ENCODE results near the gene RGP1.

The RGP1 gene

GRCh38 chr9:35748858-35749514, at the start of gene RGP1, which contains the start of gene GBA2:
Gene RGP1, plus strand, starts transcription at chr9:35749287. Its CDS starts 469 bp downstream, at chr9:35749756.
Gene GBA2, minus strand, starts transcription at chr9:35749228. Its CDS starts 524 bp downstream, at chr9:35748704.
- peak; percentile 72 for DNase-seq

- no peak for DNase-seq
These were observed 49.1 kb upstream of the RGP1 start for GRCh38 chr9:35700031-35700430.

- no peak for DNase-seq
These were observed 48.1 kb upstream of the RGP1 start for GRCh38 chr9:35700942-35701341.

- DNase-seq, result no peak
These were observed 46.4 kb upstream of the RGP1 start for GRCh38 chr9:35702696-35703095.

- no peak for DNase-seq
These were observed 45.0 kb upstream of the RGP1 start for GRCh38 chr9:35703906-35704672.

- no peak for DNase-seq
These were observed 43.7 kb upstream of the RGP1 start for GRCh38 chr9:35705372-35705771.

GRCh38 chr9:35705836-35706430, 43.2 kb upstream of the RGP1 start:
- DNase-seq, result no peak

GRCh38 chr9:35706951-35707350, 42.1 kb upstream of the RGP1 start:
- no peak for DNase-seq

- no peak for DNase-seq
These were observed 40.9 kb upstream of the RGP1 start for GRCh38 chr9:35708146-35708545.

GRCh38 chr9:35710818-35711500, 38.1 kb upstream of the RGP1 start:
- DNase-seq, result no peak

GRCh38 chr9:35711501-35712428, 37.3 kb upstream of the RGP1 start:
- no peak for DNase-seq

GRCh38 chr9:35712762-35713400, 36.2 kb upstream of the RGP1 start:
- no peak for DNase-seq

GRCh38 chr9:35713578-35713977, 35.5 kb upstream of the RGP1 start:
- DNase-seq, result no peak

- no peak for DNase-seq
These were observed 35.0 kb upstream of the RGP1 start for GRCh38 chr9:35714123-35714522.

- no peak for DNase-seq
These were observed 34.4 kb upstream of the RGP1 start for GRCh38 chr9:35714579-35715252.

GRCh38 chr9:35716230-35716629, 32.9 kb upstream of the RGP1 start:
- DNase-seq, result no peak

- DNase-seq, result no peak
These were observed 31.8 kb upstream of the RGP1 start for GRCh38 chr9:35717132-35717870.

- no peak for DNase-seq
These were observed 30.2 kb upstream of the RGP1 start for GRCh38 chr9:35718721-35719511.

- no peak for DNase-seq
These were observed 29.5 kb upstream of the RGP1 start for GRCh38 chr9:35719546-35719945.

- DNase-seq, result no peak
These were observed 25.7 kb upstream of the RGP1 start for GRCh38 chr9:35723426-35723825.

All from stimulated activated naive CD4-positive, alpha-beta T cell treated with Interleukin-2 at 50 U/mL for 16 hours (primary cell).